NB4 (cell line): ENCODE data around the gene VSIG2.

Experiments
- DNase-seq: peaks from one replicate; pipeline ENCODE4 v3.0.0; 2010; ENCODE audit warnings: low read depth
- H3K4me3 ChIP-seq: one replicate; pipeline ENCODE4 v1.5.1; 2011; ENCODE audit warnings: mild to moderate bottlenecking, low read depth, low read length, moderate library complexity
- CTCF ChIP-seq: IDR thresholded peaks from one replicate; pipeline ENCODE4 v1.5.1; 2012; ENCODE audit warnings: low read depth, low read length
- MAX ChIP-seq: IDR thresholded peaks from 2 replicates; pipeline ENCODE4 v1.6.1; 2011; ENCODE audit warnings: low read depth, low read length
- MYC ChIP-seq: IDR thresholded peaks from 2 replicates; pipeline ENCODE4 v1.6.1; 2011; ENCODE audit warnings: low read depth, low read length
- POLR2A ChIP-seq: IDR thresholded peaks from 2 replicates; pipeline ENCODE4 v1.6.1; 2011; ENCODE audit warnings: mild to moderate bottlenecking; ENCODE audit not compliant: insufficient read length; ENCODE audit errors: extremely low read depth

The VSIG2 gene

GRCh38 chr11:124732230-124732629 lies 19.8 kb downstream of the VSIG2 start:
- TF ChIP-seq CTCF (no peak), MYC (no peak), POLR2A (no peak), MAX (no peak)
- peak; percentile 54 for DNase-seq
- no peak overlapping the region for H3K4me3 ChIP-seq

GRCh38 chr11:124729571-124729970 lies 22.5 kb downstream of the VSIG2 start:
- TF ChIP-seq MYC (no peak), MAX (no peak), POLR2A (no peak), CTCF (no peak)
- DNase-seq: no peak
- H3K4me3 ChIP-seq: no peak overlapping the region

- no peak for DNase-seq
- H3K4me3 ChIP-seq: no peak overlapping the region
- TF ChIP-seq CTCF (no peak), MYC (no peak), MAX (no peak), POLR2A (no peak)
These were observed 23.9 kb downstream of the VSIG2 start for GRCh38 chr11:124728134-124728533.

- no peak overlapping the region for H3K4me3 ChIP-seq
- TF ChIP-seq CTCF (no peak), POLR2A (no peak), MYC (no peak), MAX (no peak)
- no peak for DNase-seq
These were observed 24.6 kb downstream of the VSIG2 start for GRCh38 chr11:124727474-124727873.

- DNase-seq: peak; percentile 80
- TF ChIP-seq MYC (0 out of 2 replicates have a peak, but pooled peaks have one; percentile 46), POLR2A (no peak)
- H3K4me3 ChIP-seq: peak overlapping the region; percentile 30
These were observed 26.3 kb downstream of the VSIG2 start for GRCh38 chr11:124725719-124726105.

GRCh38 chr11:124724979-124725718 lies 26.9 kb downstream of the VSIG2 start:
- DNase-seq: peak; percentile 79
- peak overlapping the region; percentile 30 for H3K4me3 ChIP-seq
- TF ChIP-seq CTCF (no peak), MAX (no peak), POLR2A (no peak), MYC (no peak; the same call in 1 of the 2 replicates)
